Thoracic aorta (tissue), 2 donors: ENCODE results near the gene PLAU. TPM values are rescaled to one million over a fixed set of nuclear protein-coding genes. Genes with fewer than 3 reads are reported as not detected.
A peak's percentile ranks its signal among the peaks of the same experiment; 100 is the strongest.

Source experiments
- ATAC-seq: fragments of 150-250 bp; one replicate; pipeline ENCODE4 v1.8.0; 2017; ENCODE audit warnings: low read depth; ENCODE audit not compliant: insufficient number of reproducible peaks, low FRiP score
- DNase-seq: peaks from one replicate; pipeline ENCODE4 v3.0.0-alpha.2; 2020; ENCODE audit warnings: low spot score
- H3K27ac ChIP-seq, 2 donors: fragments of 200-600 bp; sonication (generic); 1 replicate in 1 of 2; 2 replicates in 1 of 2; pipeline ENCODE4 v1.5.1; 2016; ENCODE audit warnings: mild to moderate bottlenecking in 2 of 2, moderate library complexity in 2 of 2
- H3K27me3 ChIP-seq: fragments of 200-600 bp; sonication (generic); replicated peaks from 2 replicates; pipeline ENCODE4 v1.6.0; 2016; ENCODE audit warnings: mild to moderate bottlenecking; ENCODE audit not compliant: insufficient read depth
- H3K36me3 ChIP-seq: fragments of 200-600 bp; sonication (generic); one replicate; pipeline ENCODE4 v1.5.1; 2016
- H3K4me1 ChIP-seq, 2 donors: fragments of 200-600 bp; sonication (generic); 1 replicate in 1 of 2; 2 replicates in 1 of 2; pipeline versions ENCODE4 v1.5.1 to v1.6.0; 2016; ENCODE audit warnings: low read depth in 2 of 2, mild to moderate bottlenecking in 1 of 2; ENCODE audit not compliant: control insufficient read depth in 1 of 2
- H3K4me3 ChIP-seq: fragments of 200-600 bp; sonication (generic); 2 replicates; pipeline ENCODE4 v1.5.1; 2016; ENCODE audit warnings: mild to moderate bottlenecking
- H3K9me3 ChIP-seq: fragments of 200-600 bp; sonication (generic); 2 replicates; pipeline ENCODE4 v1.5.1; 2016
- total RNA-seq, 2 donors: library from RNA; depleted of rRNA; stranded (reverse); fragments of >200 nt; gene quantifications; one replicate each; pipeline versions ENCODE4 v1.1.0 to v1.2.3, GENCODE V29; 2016
- TF ChIP-seq, protein P1 (sequence below): fragments of 200-600 bp; sonication (generic); IDR thresholded peaks from one replicate; pipeline ENCODE4 v1.5.1; 2019; ENCODE audit warnings: antibody characterized with exemption

Gene PLAU
- total RNA-seq, 2 donors from 2014 or later, result 8.1 to 100 TPM

DNA sequence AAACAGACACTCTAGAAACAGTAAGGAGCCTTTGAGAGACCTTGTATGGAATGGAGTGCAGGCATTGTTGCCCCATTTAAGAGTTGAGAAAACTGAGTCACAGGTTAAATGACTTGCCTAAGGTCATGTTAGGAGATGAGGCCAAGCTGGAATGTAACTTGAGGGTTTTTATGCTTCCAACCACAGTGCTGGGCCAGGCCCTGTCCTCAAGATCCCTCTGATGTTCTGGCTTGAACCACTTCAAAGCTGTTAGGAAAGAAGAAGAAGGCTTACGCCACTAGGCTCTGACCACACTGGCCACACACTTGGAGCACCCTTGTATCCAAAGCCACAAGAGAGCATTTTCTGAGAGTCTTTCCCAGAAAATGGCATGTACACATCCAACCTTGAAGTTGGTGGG lies 42.7 kb downstream of the PLAU start:
- TF ChIP-seq, protein P1, sequence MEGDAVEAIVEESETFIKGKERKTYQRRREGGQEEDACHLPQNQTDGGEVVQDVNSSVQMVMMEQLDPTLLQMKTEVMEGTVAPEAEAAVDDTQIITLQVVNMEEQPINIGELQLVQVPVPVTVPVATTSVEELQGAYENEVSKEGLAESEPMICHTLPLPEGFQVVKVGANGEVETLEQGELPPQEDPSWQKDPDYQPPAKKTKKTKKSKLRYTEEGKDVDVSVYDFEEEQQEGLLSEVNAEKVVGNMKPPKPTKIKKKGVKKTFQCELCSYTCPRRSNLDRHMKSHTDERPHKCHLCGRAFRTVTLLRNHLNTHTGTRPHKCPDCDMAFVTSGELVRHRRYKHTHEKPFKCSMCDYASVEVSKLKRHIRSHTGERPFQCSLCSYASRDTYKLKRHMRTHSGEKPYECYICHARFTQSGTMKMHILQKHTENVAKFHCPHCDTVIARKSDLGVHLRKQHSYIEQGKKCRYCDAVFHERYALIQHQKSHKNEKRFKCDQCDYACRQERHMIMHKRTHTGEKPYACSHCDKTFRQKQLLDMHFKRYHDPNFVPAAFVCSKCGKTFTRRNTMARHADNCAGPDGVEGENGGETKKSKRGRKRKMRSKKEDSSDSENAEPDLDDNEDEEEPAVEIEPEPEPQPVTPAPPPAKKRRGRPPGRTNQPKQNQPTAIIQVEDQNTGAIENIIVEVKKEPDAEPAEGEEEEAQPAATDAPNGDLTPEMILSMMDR, result no peak
- Histone ChIP-seq H3K27me3 (no peaks in the 10 kb centered on the region), H3K4me1 (peaks cover 10 to 27% of the 10 kb centered on the region in 2 donors), H3K9me3 (no peaks in the 10 kb centered on the region), H3K4me3 (no peak overlapping the region), H3K27ac (no peak overlapping the region), H3K36me3 (no peaks in the 10 kb centered on the region)
- ATAC-seq (no peak), DNase-seq (no peak)

DNA sequence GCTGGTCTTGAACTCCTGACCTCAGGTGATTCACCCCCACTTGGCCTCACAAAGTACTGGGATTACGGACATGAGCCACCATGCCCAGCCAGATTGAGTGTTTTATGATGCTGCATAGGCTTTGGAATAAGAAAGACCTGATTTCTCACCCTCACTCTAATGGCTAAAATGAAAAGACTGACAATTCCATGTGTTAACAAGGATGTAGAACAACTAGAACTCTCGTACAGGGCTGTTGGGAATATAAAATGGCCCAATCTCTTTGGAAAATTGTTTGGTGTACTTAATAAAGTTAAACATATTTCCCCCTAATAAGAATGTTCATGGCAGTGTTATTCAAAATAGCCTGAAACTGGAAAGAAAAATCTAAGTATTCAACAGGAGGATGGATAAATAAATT lies 43.8 kb downstream of the PLAU start:
- DNase-seq (no peak), ATAC-seq (no peak)
- Histone ChIP-seq H3K27ac (no peak overlapping the region), H3K9me3 (no peaks in the 10 kb centered on the region), H3K36me3 (no peaks in the 10 kb centered on the region), H3K4me3 (no peak overlapping the region), H3K27me3 (no peaks in the 10 kb centered on the region), H3K4me1 (peaks cover 10 to 27% of the 10 kb centered on the region in 2 donors)
- TF ChIP-seq, protein P1, result no peak

DNA sequence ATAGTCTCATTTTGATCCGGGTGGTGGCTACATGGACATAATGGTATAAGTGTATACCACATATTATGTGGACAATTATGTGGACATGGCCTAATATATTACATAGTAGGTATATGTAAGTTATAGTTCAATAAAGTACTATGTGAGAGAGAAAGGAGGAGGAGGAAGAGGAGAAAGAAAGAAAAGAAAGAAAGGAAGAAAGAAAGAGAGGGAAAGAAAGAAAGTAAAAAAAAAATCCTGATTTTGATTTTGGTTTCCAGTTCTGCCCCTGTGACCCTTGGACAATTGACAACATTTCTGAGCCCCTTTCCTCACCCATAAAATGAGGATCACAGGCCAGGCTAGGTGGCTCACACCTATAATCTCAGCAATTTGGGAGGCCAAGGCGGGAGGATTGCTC lies 44.8 kb downstream of the PLAU start:
- TF ChIP-seq, protein P1, result no peak
- Histone ChIP-seq H3K27me3 (no peaks in the 10 kb centered on the region), H3K4me3 (no peak overlapping the region), H3K27ac (peak overlapping the region in 1 of 2 donors; percentile 69), H3K9me3 (no peaks in the 10 kb centered on the region), H3K36me3 (no peaks in the 10 kb centered on the region), H3K4me1 (peaks cover 8 to 18% of the 10 kb centered on the region in 2 donors)
- DNase-seq (no peak), ATAC-seq (no peak)

- Histone ChIP-seq H3K36me3 (no peaks in the 10 kb centered on the region), H3K27me3 (no peaks in the 10 kb centered on the region), H3K4me3 (peak overlapping the region; percentile 20), H3K4me1 (peaks cover 7 to 16% of the 10 kb centered on the region in 2 donors), H3K9me3 (no peaks in the 10 kb centered on the region), H3K27ac (peak overlapping the region; percentile 55 to 69)
- ATAC-seq (no peak), DNase-seq (no peak)
- TF ChIP-seq, protein P1, result no peak
These were observed 45.8 kb downstream of the PLAU start for GRCh38 chr10:73956476-73957359.

- peaks cover 7 to 16% of the 10 kb centered on the region in 2 donors for H3K4me1 ChIP-seq
- no peak overlapping the region for H3K4me3 ChIP-seq
- ATAC-seq (no peak), DNase-seq (no peak)
- H3K36me3 ChIP-seq, result no peaks in the 10 kb centered on the region
- no peaks in the 10 kb centered on the region for H3K27me3 ChIP-seq
- TF ChIP-seq, protein P1, result no peak
- no peaks in the 10 kb centered on the region for H3K9me3 ChIP-seq
- H3K27ac ChIP-seq, result no peak overlapping the region
These were observed 48.7 kb downstream of the PLAU start for GRCh38 chr10:73959484-73960243.
